H7 (cell line): ENCODE data around the gene WASHC4. TPM values are rescaled to one million over a fixed set of nuclear protein-coding genes. Genes with fewer than 3 reads are reported as not detected.

Experiments
- DNase-seq: peaks from one replicate; pipeline ENCODE4 v3.0.0; 2012
- H3K27me3 ChIP-seq: 2 replicates; pipeline ENCODE4 v1.6.0; 2011; ENCODE audit warnings: mild to moderate bottlenecking, low read length; ENCODE audit not compliant: control insufficient read depth, insufficient read depth
- H3K36me3 ChIP-seq: replicated peaks from 2 replicates; pipeline ENCODE4 v1.5.1; 2011; ENCODE audit warnings: low read length; ENCODE audit not compliant: control insufficient read depth, insufficient read depth
- H3K4me3 ChIP-seq: 2 replicates; pipeline ENCODE4 v1.5.1; 2011; ENCODE audit warnings: low read depth, mild to moderate bottlenecking, control low read depth, low read length, moderate library complexity; ENCODE audit not compliant: insufficient read depth
- total RNA-seq: library from RNA; depleted of rRNA; stranded (reverse); fragments of >200 nt; shearing (Covaris generic); gene quantifications from 2 replicates; pipeline ENCODE4 v1.2.3, GENCODE V29; 2014; rRNA removed

Gene WASHC4
- total RNA-seq = 34.7 and 54.6 TPM in 2 replicates

DNA sequence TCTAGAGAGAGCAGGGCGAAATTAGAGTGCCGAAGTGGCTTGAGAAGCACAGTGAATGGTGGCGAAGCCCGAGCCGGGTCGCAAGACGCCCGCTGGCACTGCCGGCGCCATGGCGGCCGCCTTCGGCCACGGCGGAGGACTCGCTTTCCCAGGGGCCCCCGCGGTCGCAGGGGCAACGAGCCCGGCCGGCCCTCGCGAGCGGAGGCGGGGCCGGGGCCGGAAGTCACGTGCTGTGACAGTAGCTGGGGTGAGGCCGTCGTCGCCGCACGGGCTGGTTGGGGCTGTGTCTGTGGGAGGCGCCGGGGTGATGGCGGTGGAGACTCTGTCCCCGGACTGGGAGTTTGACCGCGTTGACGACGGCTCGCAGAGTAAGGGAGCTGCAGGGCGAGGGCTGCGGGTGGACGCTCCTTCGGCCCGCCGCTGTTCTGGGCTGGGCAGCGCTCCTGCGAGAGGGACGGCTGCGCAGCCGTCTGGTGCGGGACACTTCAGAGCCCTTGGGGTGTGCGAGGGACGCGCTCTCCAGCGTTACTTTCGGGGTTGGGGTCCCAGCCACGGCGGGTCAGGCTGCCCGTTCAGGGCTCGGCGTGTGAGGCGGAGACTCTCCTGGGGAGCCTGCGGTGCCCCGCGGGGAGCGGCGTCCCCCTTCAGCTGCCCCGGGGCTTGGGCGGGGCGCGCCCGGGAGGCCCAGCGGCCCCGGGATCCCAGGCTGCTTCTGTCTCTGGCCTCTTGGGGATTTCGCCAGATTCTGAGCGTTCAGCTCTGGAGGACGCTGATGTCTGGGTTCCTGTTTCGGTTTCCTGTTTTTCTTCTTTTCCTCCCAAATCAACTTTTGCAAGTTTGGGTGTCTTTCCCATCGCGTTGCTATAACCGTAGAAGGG is at the start of gene WASHC4:
WASHC4 (plus strand) TSS at position 238 of the 878 bp plus-strand sequence; CDS start at position 308, 70 bp downstream.
- H3K4me3 ChIP-seq = peak within 1 kb of the TSS; percentile 97
- DNase-seq = peak; percentile 97
- peaks cover 4% of the 10 kb centered on the region for H3K36me3 ChIP-seq
- H3K27me3 ChIP-seq = no peaks in the 10 kb centered on the region

GRCh38 chr12:105060715-105061378 is 46.7 kb upstream of the WASHC4 start:
- Histone ChIP-seq H3K36me3 (no peaks in the 10 kb centered on the region; the same call in 1 of the 2 replicates), H3K4me3 (no peak overlapping the region), H3K27me3 (no peaks in the 10 kb centered on the region)
- DNase-seq = no peak

- no peak overlapping the region for H3K4me3 ChIP-seq
- DNase-seq = no peak
- no peaks in the 10 kb centered on the region; the same call in 1 of the 2 replicates for H3K36me3 ChIP-seq
- no peaks in the 10 kb centered on the region for H3K27me3 ChIP-seq
These were observed 42.9 kb upstream of the WASHC4 start for GRCh38 chr12:105064564-105065178.

- Histone ChIP-seq H3K36me3 (no peaks in the 10 kb centered on the region; the same call in 1 of the 2 replicates), H3K27me3 (no peaks in the 10 kb centered on the region), H3K4me3 (no peak overlapping the region)
- no peak for DNase-seq
These were observed 40.0 kb upstream of the WASHC4 start for GRCh38 chr12:105067511-105068031.

- Histone ChIP-seq H3K4me3 (no peak overlapping the region), H3K36me3 (no peaks in the 10 kb centered on the region), H3K27me3 (no peaks in the 10 kb centered on the region)
- DNase-seq = no peak
These were observed 37.4 kb upstream of the WASHC4 start for GRCh38 chr12:105069936-105070702.

GRCh38 chr12:105071981-105072380 is 35.5 kb upstream of the WASHC4 start:
- Histone ChIP-seq H3K36me3 (no peaks in the 10 kb centered on the region), H3K4me3 (no peak overlapping the region), H3K27me3 (no peaks in the 10 kb centered on the region)
- DNase-seq = no peak

- no peak for DNase-seq
These were observed 34.5 kb upstream of the WASHC4 start for GRCh38 chr12:105072888-105073488.

GRCh38 chr12:105076098-105076497 is 31.4 kb upstream of the WASHC4 start:
- DNase-seq = no peak
- no peaks in the 10 kb centered on the region for H3K36me3 ChIP-seq
- H3K27me3 ChIP-seq = no peaks in the 10 kb centered on the region
- H3K4me3 ChIP-seq = no peak overlapping the region

More at GRCh38 chr12:105072888-105073488, 34.5 kb upstream of the WASHC4 start:
- Histone ChIP-seq H3K27me3 (no peaks in the 10 kb centered on the region), H3K4me3 (no peak overlapping the region), H3K36me3 (no peaks in the 10 kb centered on the region)

DNA sequence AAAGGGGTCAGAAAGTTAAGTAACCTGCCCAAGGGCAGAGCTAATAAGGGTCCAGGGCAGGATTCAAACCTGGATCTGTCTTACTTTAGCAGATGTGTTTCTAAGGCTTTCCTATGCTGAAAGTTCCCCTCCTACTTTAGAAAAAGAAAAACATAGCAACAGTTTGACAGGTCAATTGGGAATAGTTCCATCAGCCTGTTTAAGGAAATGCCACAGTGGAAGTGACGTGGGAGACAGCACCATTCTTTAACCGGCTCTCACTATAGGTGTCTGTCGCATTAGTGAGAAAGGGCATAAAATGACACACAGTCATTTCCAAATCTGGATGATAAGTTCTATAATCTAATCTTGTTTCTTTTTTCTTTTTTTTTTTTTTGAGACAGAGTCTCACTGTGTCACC is 30.6 kb upstream of the WASHC4 start:
- DNase-seq = no peak
- Histone ChIP-seq H3K27me3 (no peaks in the 10 kb centered on the region), H3K4me3 (no peak overlapping the region), H3K36me3 (no peaks in the 10 kb centered on the region)

DNA sequence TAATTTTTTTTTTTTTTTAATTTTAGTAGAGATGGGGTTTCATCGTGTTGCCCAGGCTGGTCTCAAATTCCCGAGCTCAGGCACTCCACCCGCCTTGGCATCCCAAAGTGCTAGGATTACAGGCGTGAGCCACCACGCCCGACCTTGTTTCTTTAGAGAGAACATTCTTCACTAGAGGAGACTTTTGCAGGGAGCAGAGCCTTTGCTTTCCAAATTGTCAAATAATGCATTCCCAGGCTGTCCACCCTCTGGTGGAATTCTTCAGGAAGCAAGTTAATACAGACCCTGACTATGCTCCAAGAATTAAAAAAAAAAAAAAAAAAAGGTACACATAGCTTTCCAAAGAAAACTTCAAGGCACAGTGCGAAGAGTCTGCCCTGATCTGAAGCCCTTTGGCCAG is 30.1 kb upstream of the WASHC4 start:
- no peaks in the 10 kb centered on the region for H3K27me3 ChIP-seq
- no peak overlapping the region for H3K4me3 ChIP-seq
- H3K36me3 ChIP-seq = no peaks in the 10 kb centered on the region
- DNase-seq = no peak

DNA sequence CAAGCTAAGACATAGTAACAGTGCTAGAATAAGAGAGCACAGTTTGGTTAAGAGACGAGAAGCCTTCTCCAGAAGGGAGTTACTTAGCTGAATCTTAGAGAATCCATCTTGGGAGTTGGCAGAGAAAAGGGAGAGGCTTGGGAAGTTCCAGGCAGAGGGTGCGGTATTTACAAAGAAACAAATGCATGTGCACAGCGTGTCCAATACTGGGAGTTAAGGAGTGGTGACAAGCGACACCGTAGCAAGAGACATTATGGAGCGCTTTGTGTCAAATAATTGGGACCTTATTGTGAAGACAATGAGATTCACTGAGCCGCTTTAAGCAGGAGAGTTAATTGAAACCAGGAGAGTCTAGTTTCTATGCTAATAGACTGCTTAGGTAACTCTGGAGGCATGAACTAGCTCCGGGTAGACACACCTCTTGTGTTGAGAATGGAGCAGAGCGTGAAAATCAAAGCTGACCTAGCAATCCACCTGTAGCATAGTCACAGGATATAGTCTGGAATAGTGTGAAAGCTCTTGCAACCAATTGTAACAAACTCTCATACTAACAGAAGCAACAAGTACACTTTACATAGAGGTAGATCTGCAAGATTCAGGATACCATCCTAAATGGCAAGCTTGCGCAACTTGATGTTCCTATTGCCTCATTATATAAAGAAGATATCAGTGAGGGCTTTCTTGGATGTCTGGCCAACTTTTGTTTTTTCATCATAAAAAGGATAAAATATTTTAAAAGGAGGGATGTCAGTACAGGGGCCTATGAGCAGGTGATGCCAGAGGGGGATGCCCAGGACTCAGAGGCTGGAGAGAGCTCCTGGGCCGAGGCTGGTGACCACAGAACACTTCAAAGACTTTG is 28.6 kb upstream of the WASHC4 start:
- no peak overlapping the region for H3K4me3 ChIP-seq
- H3K27me3 ChIP-seq = peaks cover 10% of the 10 kb centered on the region
- H3K36me3 ChIP-seq = no peaks in the 10 kb centered on the region
- no peak for DNase-seq

DNA sequence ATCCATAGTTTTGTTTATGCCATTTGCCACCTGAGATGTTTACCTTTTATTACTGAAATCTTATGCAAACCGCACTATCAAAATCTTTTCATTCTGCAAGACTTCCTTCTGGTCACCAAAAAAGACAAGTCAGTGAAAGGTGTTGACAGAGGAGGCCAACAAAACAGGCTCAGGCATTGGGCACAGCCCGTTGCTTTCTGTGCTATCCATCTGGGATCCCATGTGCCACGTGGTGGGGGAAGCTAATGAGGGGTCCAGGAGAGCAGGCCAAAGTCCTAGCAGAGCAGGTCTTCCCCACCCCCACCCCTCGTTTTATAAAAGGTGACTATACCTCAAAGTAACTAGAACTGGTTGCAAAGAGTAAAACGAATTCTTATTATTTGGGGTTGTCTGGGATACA is 24.5 kb upstream of the WASHC4 start:
- Histone ChIP-seq H3K4me3 (no peak overlapping the region), H3K36me3 (no peaks in the 10 kb centered on the region), H3K27me3 (peaks cover 11% of the 10 kb centered on the region)
- no peak for DNase-seq

DNA sequence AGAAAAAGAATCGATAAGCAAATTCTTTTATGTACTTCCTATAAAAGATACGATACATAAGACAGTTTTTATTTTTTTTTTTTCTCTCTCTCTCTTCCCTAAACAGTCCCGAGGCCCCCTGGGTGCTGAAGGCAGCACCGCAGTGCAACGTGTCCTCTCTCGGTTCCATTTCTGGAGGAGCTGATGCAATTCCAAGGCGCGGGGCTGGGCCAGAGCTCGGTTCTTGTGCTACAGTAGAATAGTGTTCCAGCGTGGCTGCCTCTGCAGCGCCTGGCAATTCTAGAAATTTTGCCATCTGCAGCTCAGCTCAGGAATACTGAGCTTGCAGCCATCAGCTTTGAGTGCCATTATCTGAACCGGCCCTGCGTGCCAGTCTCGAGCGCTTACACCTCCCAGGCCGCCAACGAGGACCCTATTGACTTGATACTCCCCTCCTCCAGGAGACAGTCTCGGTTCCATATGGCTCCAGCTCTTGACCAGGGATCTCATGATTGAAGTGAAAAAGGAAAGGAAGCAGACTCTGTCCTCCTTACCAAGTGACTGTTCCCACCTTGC is 23.9 kb upstream of the WASHC4 start:
- DNase-seq = no peak
- H3K36me3 ChIP-seq = no peaks in the 10 kb centered on the region

More for the DNA sequence above, 23.9 kb upstream of the WASHC4 start:
- H3K4me3 ChIP-seq = peak overlapping the region; percentile 59
- H3K27me3 ChIP-seq = peaks cover 11% of the 10 kb centered on the region
